WTC11 (cell line): Measurements from ENCODE around the gene GTPBP6. TPM values are rescaled to one million over a fixed set of nuclear protein-coding genes. Genes with fewer than 3 reads are reported as not detected.
"Not testable (repeated sequence)": the region's sequence is repeated elsewhere in the genome, so short reads cannot be mapped to it uniquely, and the experiment has no call there.

Experiments
- ATAC-seq: fragments of 200-7000 bp; cut with Tn5 transposase; 2 replicates; pipeline ENCODE4 v1.10.0; 2021; ENCODE audit warnings: mild to moderate bottlenecking, moderate library complexity
- CTCF ChIA-PET: fragments of 300-600 bp; sonication (Branson Sonifier 250); formaldehyde crosslinking; loops from one replicate; lab custom pipeline; 2021; ENCODE audit warnings: antibody characterized with exemption; lab: Charles Lee
- POLR2A ChIA-PET: fragments of 350-600 bp; sonication (Branson Sonifier 250); formaldehyde crosslinking; loops from one replicate; lab custom pipeline; 2021; ENCODE audit warnings: antibody characterized with exemption; lab: Charles Lee
- DNase-seq: peaks from one replicate; pipeline ENCODE4 v3.0.0; 2021; ENCODE audit warnings: low spot score
- H3K27ac Mint-ChIP-seq: 2 replicates; pipeline ENCODE4 v1.8.0; 2021; ENCODE audit warnings: mixed read lengths
- H3K27me3 Mint-ChIP-seq: 2 replicates; pipeline ENCODE4 v1.8.0; 2021; ENCODE audit warnings: low read depth, mild to moderate bottlenecking, moderate library complexity, mixed read lengths
- H3K36me3 Mint-ChIP-seq: 2 replicates; pipeline ENCODE4 v1.8.0; 2021; ENCODE audit warnings: mixed read lengths
- H3K4me1 Mint-ChIP-seq: 2 replicates; pipeline ENCODE4 v1.8.0; 2022; ENCODE audit warnings: mixed read lengths
- H3K4me3 Mint-ChIP-seq: 2 replicates; pipeline ENCODE4 v1.8.0; 2021; ENCODE audit warnings: mild to moderate bottlenecking, moderate library complexity, mixed read lengths
- H3K9me3 Mint-ChIP-seq: 2 replicates; pipeline ENCODE4 v1.8.0; 2021; ENCODE audit warnings: mixed read lengths
- FOXJ3 ChIP-seq: sonication (generic); formaldehyde crosslinking; IDR thresholded peaks from 2 replicates; pipeline ENCODE4 v1.9.0; 2021; ENCODE audit warnings: missing genetic modification reagents, mild to moderate bottlenecking, borderline replicate concordance
- IRF2 ChIP-seq: sonication (generic); formaldehyde crosslinking; IDR thresholded peaks from 2 replicates; pipeline ENCODE4 v1.8.0; 2022; ENCODE audit warnings: low read depth, missing genetic modification reagents, borderline replicate concordance
- OVOL2 ChIP-seq: fragments of 250-450 bp; sonication (Bioruptor Pico); IDR thresholded peaks from 2 replicates; pipeline ENCODE4 v1.9.0; 2021; ENCODE audit warnings: mild to moderate bottlenecking, borderline replicate concordance
- PRRX2 ChIP-seq: fragments of 250-450 bp; sonication (Bioruptor Pico); IDR thresholded peaks from 2 replicates; pipeline ENCODE4 v1.8.0; 2021; ENCODE audit warnings: mild to moderate bottlenecking
- RORB ChIP-seq: fragments of 250-450 bp; sonication (Bioruptor Pico); IDR thresholded peaks from 2 replicates; pipeline ENCODE4 v1.9.0; 2021; ENCODE audit warnings: mild to moderate bottlenecking
- ZNF396 ChIP-seq: fragments of 250-450 bp; sonication (Bioruptor Pico); IDR thresholded peaks from 2 replicates; pipeline ENCODE4 v1.8.0; 2021; ENCODE audit warnings: mild to moderate bottlenecking, moderate library complexity, borderline replicate concordance
- ZNF416 ChIP-seq: fragments of 250-450 bp; sonication (Bioruptor Pico); IDR thresholded peaks from 2 replicates; pipeline ENCODE4 v1.9.0; 2021; ENCODE audit warnings: mild to moderate bottlenecking, inconsistent platforms
- total RNA-seq: library from RNA; stranded (reverse); gene quantifications from 3 replicates; pipeline ENCODE4 v1.2.3, GENCODE V29; 2021
- TF ChIP-seq, protein P1 (sequence below): sonication (generic); formaldehyde crosslinking; IDR thresholded peaks from 2 replicates; pipeline ENCODE4 v1.8.1; 2023; ENCODE audit warnings: mild to moderate bottlenecking, missing genetic modification reagents, borderline replicate concordance
- TF ChIP-seq, protein P2 (sequence below): sonication (generic); formaldehyde crosslinking; IDR thresholded peaks from 2 replicates; pipeline ENCODE4 v1.8.1; 2023; ENCODE audit warnings: mild to moderate bottlenecking, missing genetic modification reagents, moderate library complexity
- TF ChIP-seq, protein P3 (sequence below): sonication (generic); formaldehyde crosslinking; IDR thresholded peaks from 2 replicates; pipeline ENCODE4 v1.8.1; 2023; ENCODE audit warnings: mild to moderate bottlenecking, missing genetic modification reagents
- TF ChIP-seq, protein P4 (sequence below): sonication (generic); formaldehyde crosslinking; IDR thresholded peaks from 2 replicates; pipeline ENCODE4 v1.8.1; 2023; ENCODE audit warnings: mild to moderate bottlenecking, moderate library complexity, missing genetic modification reagents
- TF ChIP-seq, protein P5 (sequence below): fragments of 250-450 bp; sonication (Bioruptor Pico); IDR thresholded peaks from 2 replicates; pipeline ENCODE4 v1.9.0; 2021; ENCODE audit warnings: mild to moderate bottlenecking, borderline replicate concordance

GTPBP6 gene
- total RNA-seq, 1 experiment from 2014 or later = 63.9 TPM

DNA sequence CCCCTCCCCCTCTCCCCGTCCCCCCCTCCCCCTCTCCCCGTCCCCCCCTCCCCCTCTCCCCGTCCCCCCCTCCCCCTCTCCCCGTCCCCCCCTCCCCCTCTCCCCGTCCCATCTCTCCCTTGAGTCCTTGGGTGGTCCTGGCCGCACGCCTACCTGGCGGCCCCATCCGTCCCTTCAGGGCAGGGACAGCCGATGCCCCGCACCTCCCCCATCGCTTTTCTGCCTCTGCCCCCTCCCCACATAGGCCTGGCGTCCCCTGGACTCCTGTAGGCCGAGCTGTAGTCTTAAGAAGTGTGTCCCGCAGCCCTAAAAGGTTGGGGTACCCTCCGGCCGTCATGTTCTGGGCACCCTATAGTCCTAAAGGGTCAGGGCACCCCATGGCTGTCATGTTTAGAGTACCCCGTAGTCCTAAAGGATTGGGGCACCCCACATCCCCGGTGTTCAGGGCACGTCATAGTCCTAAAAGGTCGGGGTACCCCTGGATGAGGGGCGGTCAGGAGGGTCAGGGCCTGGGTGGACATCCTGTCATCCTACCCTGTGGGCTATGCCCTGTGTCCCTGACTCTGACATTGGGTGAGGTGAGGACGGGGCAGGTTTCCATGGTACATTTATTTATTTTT lies 10.8 kb upstream of the GTPBP6 start:
- ATAC-seq (no peak), DNase-seq (no peak)
- H3K4me3 Mint-ChIP-seq = no peak overlapping the region
- no peak overlapping the region for H3K27ac Mint-ChIP-seq
- ChIA-PET POLR2A (no interaction called here), CTCF (no interaction called here)
- no peaks in the 10 kb centered on the region for H3K9me3 Mint-ChIP-seq
- no peaks in the 10 kb centered on the region for H3K36me3 Mint-ChIP-seq
- H3K4me1 Mint-ChIP-seq = peaks cover 6% of the 10 kb centered on the region
- H3K27me3 Mint-ChIP-seq = 0 out of 2 replicates have a peak, but pooled peaks cover 11% of the 10 kb centered on the region
- TF ChIP-seq RORB (no peak), ZNF396 (CRISPR knock-in tag) (no peak), ZNF416 (CRISPR knock-in tag) (no peak), OVOL2 (no peak), FOXJ3 (no peak)
- TF ChIP-seq, protein P1, sequence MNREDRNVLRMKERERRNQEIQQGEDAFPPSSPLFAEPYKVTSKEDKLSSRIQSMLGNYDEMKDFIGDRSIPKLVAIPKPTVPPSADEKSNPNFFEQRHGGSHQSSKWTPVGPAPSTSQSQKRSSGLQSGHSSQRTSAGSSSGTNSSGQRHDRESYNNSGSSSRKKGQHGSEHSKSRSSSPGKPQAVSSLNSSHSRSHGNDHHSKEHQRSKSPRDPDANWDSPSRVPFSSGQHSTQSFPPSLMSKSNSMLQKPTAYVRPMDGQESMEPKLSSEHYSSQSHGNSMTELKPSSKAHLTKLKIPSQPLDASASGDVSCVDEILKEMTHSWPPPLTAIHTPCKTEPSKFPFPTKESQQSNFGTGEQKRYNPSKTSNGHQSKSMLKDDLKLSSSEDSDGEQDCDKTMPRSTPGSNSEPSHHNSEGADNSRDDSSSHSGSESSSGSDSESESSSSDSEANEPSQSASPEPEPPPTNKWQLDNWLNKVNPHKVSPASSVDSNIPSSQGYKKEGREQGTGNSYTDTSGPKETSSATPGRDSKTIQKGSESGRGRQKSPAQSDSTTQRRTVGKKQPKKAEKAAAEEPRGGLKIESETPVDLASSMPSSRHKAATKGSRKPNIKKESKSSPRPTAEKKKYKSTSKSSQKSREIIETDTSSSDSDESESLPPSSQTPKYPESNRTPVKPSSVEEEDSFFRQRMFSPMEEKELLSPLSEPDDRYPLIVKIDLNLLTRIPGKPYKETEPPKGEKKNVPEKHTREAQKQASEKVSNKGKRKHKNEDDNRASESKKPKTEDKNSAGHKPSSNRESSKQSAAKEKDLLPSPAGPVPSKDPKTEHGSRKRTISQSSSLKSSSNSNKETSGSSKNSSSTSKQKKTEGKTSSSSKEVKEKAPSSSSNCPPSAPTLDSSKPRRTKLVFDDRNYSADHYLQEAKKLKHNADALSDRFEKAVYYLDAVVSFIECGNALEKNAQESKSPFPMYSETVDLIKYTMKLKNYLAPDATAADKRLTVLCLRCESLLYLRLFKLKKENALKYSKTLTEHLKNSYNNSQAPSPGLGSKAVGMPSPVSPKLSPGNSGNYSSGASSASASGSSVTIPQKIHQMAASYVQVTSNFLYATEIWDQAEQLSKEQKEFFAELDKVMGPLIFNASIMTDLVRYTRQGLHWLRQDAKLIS (CRISPR knock-in tag) = no peak
- TF ChIP-seq, protein P2, sequence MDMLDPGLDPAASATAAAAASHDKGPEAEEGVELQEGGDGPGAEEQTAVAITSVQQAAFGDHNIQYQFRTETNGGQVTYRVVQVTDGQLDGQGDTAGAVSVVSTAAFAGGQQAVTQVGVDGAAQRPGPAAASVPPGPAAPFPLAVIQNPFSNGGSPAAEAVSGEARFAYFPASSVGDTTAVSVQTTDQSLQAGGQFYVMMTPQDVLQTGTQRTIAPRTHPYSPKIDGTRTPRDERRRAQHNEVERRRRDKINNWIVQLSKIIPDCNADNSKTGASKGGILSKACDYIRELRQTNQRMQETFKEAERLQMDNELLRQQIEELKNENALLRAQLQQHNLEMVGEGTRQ (CRISPR knock-in tag) = no peak
- TF ChIP-seq, protein P3, sequence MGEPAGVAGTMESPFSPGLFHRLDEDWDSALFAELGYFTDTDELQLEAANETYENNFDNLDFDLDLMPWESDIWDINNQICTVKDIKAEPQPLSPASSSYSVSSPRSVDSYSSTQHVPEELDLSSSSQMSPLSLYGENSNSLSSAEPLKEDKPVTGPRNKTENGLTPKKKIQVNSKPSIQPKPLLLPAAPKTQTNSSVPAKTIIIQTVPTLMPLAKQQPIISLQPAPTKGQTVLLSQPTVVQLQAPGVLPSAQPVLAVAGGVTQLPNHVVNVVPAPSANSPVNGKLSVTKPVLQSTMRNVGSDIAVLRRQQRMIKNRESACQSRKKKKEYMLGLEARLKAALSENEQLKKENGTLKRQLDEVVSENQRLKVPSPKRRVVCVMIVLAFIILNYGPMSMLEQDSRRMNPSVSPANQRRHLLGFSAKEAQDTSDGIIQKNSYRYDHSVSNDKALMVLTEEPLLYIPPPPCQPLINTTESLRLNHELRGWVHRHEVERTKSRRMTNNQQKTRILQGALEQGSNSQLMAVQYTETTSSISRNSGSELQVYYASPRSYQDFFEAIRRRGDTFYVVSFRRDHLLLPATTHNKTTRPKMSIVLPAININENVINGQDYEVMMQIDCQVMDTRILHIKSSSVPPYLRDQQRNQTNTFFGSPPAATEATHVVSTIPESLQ = no peak
- TF ChIP-seq, protein P4, sequence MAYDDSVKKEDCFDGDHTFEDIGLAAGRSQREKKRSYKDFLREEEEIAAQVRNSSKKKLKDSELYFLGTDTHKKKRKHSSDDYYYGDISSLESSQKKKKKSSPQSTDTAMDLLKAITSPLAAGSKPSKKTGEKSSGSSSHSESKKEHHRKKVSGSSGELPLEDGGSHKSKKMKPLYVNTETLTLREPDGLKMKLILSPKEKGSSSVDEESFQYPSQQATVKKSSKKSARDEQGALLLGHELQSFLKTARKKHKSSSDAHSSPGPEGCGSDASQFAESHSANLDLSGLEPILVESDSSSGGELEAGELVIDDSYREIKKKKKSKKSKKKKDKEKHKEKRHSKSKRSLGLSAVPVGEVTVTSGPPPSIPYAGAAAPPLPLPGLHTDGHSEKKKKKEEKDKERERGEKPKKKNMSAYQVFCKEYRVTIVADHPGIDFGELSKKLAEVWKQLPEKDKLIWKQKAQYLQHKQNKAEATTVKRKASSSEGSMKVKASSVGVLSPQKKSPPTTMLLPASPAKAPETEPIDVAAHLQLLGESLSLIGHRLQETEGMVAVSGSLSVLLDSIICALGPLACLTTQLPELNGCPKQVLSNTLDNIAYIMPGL (CRISPR knock-in tag) = no peak
- TF ChIP-seq, protein P5, sequence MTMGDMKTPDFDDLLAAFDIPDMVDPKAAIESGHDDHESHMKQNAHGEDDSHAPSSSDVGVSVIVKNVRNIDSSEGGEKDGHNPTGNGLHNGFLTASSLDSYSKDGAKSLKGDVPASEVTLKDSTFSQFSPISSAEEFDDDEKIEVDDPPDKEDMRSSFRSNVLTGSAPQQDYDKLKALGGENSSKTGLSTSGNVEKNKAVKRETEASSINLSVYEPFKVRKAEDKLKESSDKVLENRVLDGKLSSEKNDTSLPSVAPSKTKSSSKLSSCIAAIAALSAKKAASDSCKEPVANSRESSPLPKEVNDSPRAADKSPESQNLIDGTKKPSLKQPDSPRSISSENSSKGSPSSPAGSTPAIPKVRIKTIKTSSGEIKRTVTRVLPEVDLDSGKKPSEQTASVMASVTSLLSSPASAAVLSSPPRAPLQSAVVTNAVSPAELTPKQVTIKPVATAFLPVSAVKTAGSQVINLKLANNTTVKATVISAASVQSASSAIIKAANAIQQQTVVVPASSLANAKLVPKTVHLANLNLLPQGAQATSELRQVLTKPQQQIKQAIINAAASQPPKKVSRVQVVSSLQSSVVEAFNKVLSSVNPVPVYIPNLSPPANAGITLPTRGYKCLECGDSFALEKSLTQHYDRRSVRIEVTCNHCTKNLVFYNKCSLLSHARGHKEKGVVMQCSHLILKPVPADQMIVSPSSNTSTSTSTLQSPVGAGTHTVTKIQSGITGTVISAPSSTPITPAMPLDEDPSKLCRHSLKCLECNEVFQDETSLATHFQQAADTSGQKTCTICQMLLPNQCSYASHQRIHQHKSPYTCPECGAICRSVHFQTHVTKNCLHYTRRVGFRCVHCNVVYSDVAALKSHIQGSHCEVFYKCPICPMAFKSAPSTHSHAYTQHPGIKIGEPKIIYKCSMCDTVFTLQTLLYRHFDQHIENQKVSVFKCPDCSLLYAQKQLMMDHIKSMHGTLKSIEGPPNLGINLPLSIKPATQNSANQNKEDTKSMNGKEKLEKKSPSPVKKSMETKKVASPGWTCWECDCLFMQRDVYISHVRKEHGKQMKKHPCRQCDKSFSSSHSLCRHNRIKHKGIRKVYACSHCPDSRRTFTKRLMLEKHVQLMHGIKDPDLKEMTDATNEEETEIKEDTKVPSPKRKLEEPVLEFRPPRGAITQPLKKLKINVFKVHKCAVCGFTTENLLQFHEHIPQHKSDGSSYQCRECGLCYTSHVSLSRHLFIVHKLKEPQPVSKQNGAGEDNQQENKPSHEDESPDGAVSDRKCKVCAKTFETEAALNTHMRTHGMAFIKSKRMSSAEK (CRISPR knock-in tag) = no peak

DNA sequence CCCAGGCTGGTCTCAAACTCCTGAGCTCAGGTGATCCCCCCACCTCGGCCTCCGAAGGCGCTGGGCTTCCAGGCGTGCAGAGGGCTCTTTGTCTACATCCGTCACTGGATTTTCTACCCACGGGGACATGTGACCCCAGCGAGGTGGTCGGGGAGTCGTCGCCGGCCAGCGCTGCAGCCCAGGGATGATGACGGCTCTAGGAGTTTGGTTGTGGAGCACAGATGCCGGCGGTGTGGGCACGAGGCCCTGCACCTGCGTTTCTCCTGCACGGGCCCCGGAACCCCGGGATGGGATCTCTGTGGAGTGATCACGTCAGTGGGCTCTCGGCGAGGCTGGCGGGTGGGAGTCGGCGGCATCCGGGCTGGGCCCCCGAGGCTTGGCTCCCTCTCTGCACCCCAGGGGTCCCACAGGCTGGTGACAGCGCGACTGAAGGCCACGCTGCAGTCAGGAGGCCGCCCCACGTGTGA lies 9.1 kb upstream of the GTPBP6 start:
- no peak for TF ChIP-seq PRRX2 (CRISPR knock-in tag)
- no peak for TF ChIP-seq IRF2 (CRISPR knock-in tag)
- TF ChIP-seq, protein P2 (CRISPR knock-in tag) = 0 out of 2 replicates have a peak, but pooled peaks have one; percentile 26
- TF ChIP-seq, all 79 proteins: peak for 1
- ATAC-seq (no peak), DNase-seq (no peak)
- H3K27ac Mint-ChIP-seq = no peak overlapping the region
- ChIA-PET CTCF (no interaction called here), POLR2A (no interaction called here)
- no peaks in the 10 kb centered on the region for H3K9me3 Mint-ChIP-seq
- H3K4me1 Mint-ChIP-seq = peaks cover 10% of the 10 kb centered on the region
- no peaks in the 10 kb centered on the region for H3K36me3 Mint-ChIP-seq
- no peak overlapping the region for H3K4me3 Mint-ChIP-seq
- H3K27me3 Mint-ChIP-seq = 0 out of 2 replicates have a peak, but pooled peaks cover 11% of the 10 kb centered on the region

DNA sequence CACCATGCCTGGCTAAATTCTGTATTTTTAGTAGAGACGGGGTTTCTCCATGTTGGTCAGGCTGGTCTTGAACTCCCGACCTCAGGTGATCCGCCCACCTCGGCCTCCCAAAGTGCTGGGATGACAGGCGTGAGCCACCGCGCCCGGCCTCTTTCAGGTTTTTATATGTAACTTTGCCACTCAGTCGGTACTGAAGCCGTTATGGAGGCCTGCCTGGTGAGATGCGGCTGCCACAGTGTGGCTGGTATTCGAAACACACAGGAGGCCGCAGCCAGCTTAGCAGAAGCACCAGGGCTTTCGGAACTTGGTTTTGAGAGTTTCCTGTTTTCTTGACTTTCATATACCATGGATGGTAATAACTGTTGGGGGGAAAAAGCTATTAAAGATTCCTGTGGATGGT lies 6.1 kb upstream of the GTPBP6 start:
- CTCF ChIA-PET, H3K27ac Mint-ChIP-seq, POLR2A ChIA-PET, ATAC-seq, H3K9me3 Mint-ChIP-seq, H3K36me3 Mint-ChIP-seq, H3K4me3 Mint-ChIP-seq: not testable (repeated sequence)
- peak; percentile 10 for DNase-seq
- peaks cover 16% of the 10 kb centered on the region for H3K4me1 Mint-ChIP-seq
- 0 out of 2 replicates have a peak, but pooled peaks cover 10% of the 10 kb centered on the region for H3K27me3 Mint-ChIP-seq
